WTC11 (cell line): Measurements from ENCODE around the gene TMEM8B.

Source experiments
- JUN ChIP-seq: sonication (generic); formaldehyde crosslinking; IDR thresholded peaks from 2 replicates; pipeline ENCODE4 v1.8.0; 2023; ENCODE audit warnings: mild to moderate bottlenecking, missing genetic modification reagents
- MYBL2 ChIP-seq: sonication (generic); formaldehyde crosslinking; IDR thresholded peaks from 2 replicates; pipeline ENCODE4 v1.8.1; 2023; ENCODE audit warnings: mild to moderate bottlenecking, moderate library complexity, missing genetic modification reagents
- SP1 ChIP-seq: sonication (generic); formaldehyde crosslinking; conservative IDR thresholded peaks from 2 replicates; pipeline ENCODE4 v1.8.1; 2022; ENCODE audit warnings: missing genetic modification reagents
- ZNF317 ChIP-seq: sonication (generic); formaldehyde crosslinking; IDR thresholded peaks from 2 replicates; pipeline ENCODE4 v1.8.1; 2023; ENCODE audit warnings: low read depth, mild to moderate bottlenecking, moderate library complexity, missing genetic modification reagents, borderline replicate concordance
- TF ChIP-seq, protein P1 (sequence below): fragments of 200-600 bp; IDR thresholded peaks from 2 replicates; pipeline ENCODE4 v1.8.0; 2022; ENCODE audit warnings: antibody characterized with exemption
- TF ChIP-seq, protein P2 (sequence below): sonication (generic); formaldehyde crosslinking; IDR thresholded peaks from 2 replicates; pipeline ENCODE4 v1.8.1; 2023; ENCODE audit warnings: mild to moderate bottlenecking, moderate library complexity, missing genetic modification reagents
- TF ChIP-seq, protein P3 (sequence below): sonication (generic); formaldehyde crosslinking; IDR thresholded peaks from 2 replicates; pipeline ENCODE4 v1.8.0; 2022; ENCODE audit warnings: mild to moderate bottlenecking, missing genetic modification reagents
- TF ChIP-seq, protein P4 (sequence below): sonication (generic); formaldehyde crosslinking; IDR thresholded peaks from 2 replicates; pipeline ENCODE4 v1.8.0; 2022; ENCODE audit warnings: mild to moderate bottlenecking, missing genetic modification reagents

DNA sequence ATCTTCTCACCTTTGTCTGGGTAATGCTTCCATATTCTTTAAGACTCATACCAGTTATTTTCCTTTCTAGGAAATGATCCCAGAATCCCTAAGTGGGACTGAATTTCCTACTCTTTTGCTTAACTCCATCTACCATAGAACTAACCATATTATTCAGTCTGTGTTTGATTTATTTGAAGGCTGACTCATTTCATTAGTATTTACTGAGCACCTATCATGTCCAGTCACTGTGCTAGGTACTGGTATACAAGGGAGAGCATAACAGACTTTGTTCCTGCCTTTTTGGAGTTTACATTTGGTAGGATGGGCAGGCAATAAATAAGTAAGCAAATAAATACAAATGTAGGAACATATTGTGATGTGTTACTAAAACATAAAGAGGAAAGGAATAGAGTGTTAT lies 33.3 kb upstream of the TMEM8B start:
- TF ChIP-seq, protein P1, sequence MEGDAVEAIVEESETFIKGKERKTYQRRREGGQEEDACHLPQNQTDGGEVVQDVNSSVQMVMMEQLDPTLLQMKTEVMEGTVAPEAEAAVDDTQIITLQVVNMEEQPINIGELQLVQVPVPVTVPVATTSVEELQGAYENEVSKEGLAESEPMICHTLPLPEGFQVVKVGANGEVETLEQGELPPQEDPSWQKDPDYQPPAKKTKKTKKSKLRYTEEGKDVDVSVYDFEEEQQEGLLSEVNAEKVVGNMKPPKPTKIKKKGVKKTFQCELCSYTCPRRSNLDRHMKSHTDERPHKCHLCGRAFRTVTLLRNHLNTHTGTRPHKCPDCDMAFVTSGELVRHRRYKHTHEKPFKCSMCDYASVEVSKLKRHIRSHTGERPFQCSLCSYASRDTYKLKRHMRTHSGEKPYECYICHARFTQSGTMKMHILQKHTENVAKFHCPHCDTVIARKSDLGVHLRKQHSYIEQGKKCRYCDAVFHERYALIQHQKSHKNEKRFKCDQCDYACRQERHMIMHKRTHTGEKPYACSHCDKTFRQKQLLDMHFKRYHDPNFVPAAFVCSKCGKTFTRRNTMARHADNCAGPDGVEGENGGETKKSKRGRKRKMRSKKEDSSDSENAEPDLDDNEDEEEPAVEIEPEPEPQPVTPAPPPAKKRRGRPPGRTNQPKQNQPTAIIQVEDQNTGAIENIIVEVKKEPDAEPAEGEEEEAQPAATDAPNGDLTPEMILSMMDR = no peak
- TF ChIP-seq, protein P2, sequence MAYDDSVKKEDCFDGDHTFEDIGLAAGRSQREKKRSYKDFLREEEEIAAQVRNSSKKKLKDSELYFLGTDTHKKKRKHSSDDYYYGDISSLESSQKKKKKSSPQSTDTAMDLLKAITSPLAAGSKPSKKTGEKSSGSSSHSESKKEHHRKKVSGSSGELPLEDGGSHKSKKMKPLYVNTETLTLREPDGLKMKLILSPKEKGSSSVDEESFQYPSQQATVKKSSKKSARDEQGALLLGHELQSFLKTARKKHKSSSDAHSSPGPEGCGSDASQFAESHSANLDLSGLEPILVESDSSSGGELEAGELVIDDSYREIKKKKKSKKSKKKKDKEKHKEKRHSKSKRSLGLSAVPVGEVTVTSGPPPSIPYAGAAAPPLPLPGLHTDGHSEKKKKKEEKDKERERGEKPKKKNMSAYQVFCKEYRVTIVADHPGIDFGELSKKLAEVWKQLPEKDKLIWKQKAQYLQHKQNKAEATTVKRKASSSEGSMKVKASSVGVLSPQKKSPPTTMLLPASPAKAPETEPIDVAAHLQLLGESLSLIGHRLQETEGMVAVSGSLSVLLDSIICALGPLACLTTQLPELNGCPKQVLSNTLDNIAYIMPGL (CRISPR knock-in tag) = no peak
- TF ChIP-seq SP1 (CRISPR knock-in tag) (no peak), ZNF317 (CRISPR knock-in tag) (no peak), JUN (no peak), MYBL2 (CRISPR knock-in tag) (no peak)
- TF ChIP-seq, protein P3, sequence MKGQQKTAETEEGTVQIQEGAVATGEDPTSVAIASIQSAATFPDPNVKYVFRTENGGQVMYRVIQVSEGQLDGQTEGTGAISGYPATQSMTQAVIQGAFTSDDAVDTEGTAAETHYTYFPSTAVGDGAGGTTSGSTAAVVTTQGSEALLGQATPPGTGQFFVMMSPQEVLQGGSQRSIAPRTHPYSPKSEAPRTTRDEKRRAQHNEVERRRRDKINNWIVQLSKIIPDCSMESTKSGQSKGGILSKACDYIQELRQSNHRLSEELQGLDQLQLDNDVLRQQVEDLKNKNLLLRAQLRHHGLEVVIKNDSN (CRISPR knock-in tag) = no peak
- TF ChIP-seq, protein P4, sequence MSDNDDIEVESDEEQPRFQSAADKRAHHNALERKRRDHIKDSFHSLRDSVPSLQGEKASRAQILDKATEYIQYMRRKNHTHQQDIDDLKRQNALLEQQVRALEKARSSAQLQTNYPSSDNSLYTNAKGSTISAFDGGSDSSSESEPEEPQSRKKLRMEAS (CRISPR knock-in tag) = no peak
